Upper lobe of left lung (tissue), 6 donors: ENCODE results near the gene CCDC106. TPM values are rescaled to one million over a fixed set of nuclear protein-coding genes. Genes with fewer than 3 reads are reported as not detected.

Experiments used
- ATAC-seq, 2 donors: fragments of 200-7000 bp; cut with Tn5 transposase; one replicate each; pipeline ENCODE4 v1.9.1; 2022; ENCODE audit warnings: mild to moderate bottlenecking in 2 of 2, moderate library complexity in 2 of 2; ENCODE audit not compliant: low FRiP score in 2 of 2
- DNase-seq, 2 donors: peaks; one replicate each; pipeline ENCODE4 v3.0.0-alpha.2; 2019 to 2020
- H3K27ac ChIP-seq, 4 donors: fragments of 200-600 bp; sonication (generic); one replicate each; pipeline ENCODE4 v1.5.1; 2016 to 2019
- H3K27me3 ChIP-seq, 4 donors: fragments of 200-600 bp; sonication (generic); one replicate each; pipeline ENCODE4 v1.5.1; 2017 to 2019
- H3K36me3 ChIP-seq, 4 donors: fragments of 200-600 bp; sonication (generic); one replicate each; pipeline ENCODE4 v1.5.1; 2016 to 2019
- H3K4me1 ChIP-seq, 4 donors: fragments of 200-600 bp; sonication (generic); one replicate each; pipeline ENCODE4 v1.5.1; 2018 to 2019
- H3K4me3 ChIP-seq, 4 donors: fragments of 200-600 bp; sonication (generic); one replicate each; pipeline ENCODE4 v1.5.1; 2017 to 2019; ENCODE audit warnings: mild to moderate bottlenecking in 2 of 4, moderate library complexity in 1 of 4
- H3K9me3 ChIP-seq, 4 donors: fragments of 200-600 bp; sonication (generic); one replicate each; pipeline ENCODE4 v1.5.1; 2018 to 2019
- CTCF ChIP-seq, 6 experiments: fragments of 450-650 bp in 4 of 6; fragments of 200-600 bp in 2 of 6; sonication (generic) in 2 of 6; IDR thresholded peaks; one replicate each; pipeline ENCODE4 v1.5.1; 2016 to 2019; ENCODE audit warnings: antibody characterized with exemption in 6 of 6
- EP300 ChIP-seq, 4 donors: sonication (generic); formaldehyde crosslinking; IDR thresholded peaks; one replicate each; pipeline ENCODE4 v1.5.1; 2017; ENCODE audit warnings: antibody characterized with exemption in 4 of 4, control low read depth in 2 of 4
- POLR2A ChIP-seq, 4 donors: fragments of 450-650 bp; IDR thresholded peaks; one replicate each; pipeline ENCODE4 v1.5.1; 2016 to 2017; ENCODE audit warnings: antibody characterized with exemption in 4 of 4, mild to moderate bottlenecking in 2 of 4
- POLR2AphosphoS5 ChIP-seq, 2 donors: sonication (generic); formaldehyde crosslinking; IDR thresholded peaks; one replicate each; pipeline ENCODE4 v1.5.1; 2017; ENCODE audit warnings: antibody characterized with exemption in 2 of 2
- WGBS, 2 donors: methylation state at CpG; one replicate each; pipeline ENCODE4 v1.1.5; 2017 to 2018; 5-methylcytosine and 5-hydroxymethylcytosine counted together
- total RNA-seq, 6 donors: library from RNA; depleted of rRNA in 4 of 6; stranded (reverse); fragments of >200 nt in 4 of 6; gene quantifications; one replicate each; pipeline versions ENCODE4 v1.1.0 to v1.2.1, GENCODE V29; 2016 to 2021
- donor health status: DM: no; HTN: no; CAD: no; lungs with moderate emphysema.
- donor health status: DM: no; HTN: yes; CAD: no; lungs with severe emphysema.

The CCDC106 gene
- total RNA-seq, 6 donors from 2014 or later, result 15.3 to 44.0 (median 17.1) TPM

- DNase-seq (no peak), ATAC-seq (no peak)
- peaks cover 0 to 18% (median 0%) of the 10 kb centered on the region in 4 donors for H3K4me1 ChIP-seq
- no peaks in the 10 kb centered on the region for H3K27me3 ChIP-seq
- H3K36me3 ChIP-seq, result peaks cover 50 to 89% (median 80%) of the 10 kb centered on the region in 4 donors
- no peak for TF ChIP-seq POLR2A (IDR thresholded peaks at IDR 0.05)
- no peak for TF ChIP-seq POLR2AphosphoS5 (IDR thresholded peaks at IDR 0.05)
- TF ChIP-seq EP300 (IDR thresholded peaks at IDR 0.05), result no peak
- TF ChIP-seq CTCF (IDR thresholded peaks at IDR 0.05), result no peak
- no peak overlapping the region for H3K27ac ChIP-seq
- WGBS, 2 donors, result 81 to 91% methylated on average over 7 to 11 of the region's 11 CpGs
- H3K4me3 ChIP-seq, result no peak overlapping the region
- no peaks in the 10 kb centered on the region for H3K9me3 ChIP-seq
Observed at GRCh38 chr19:55667958-55668357, 19.9 kb downstream of the CCDC106 start.

GRCh38 chr19:55668603-55669348 is 20.8 kb downstream of the CCDC106 start:
- H3K9me3 ChIP-seq, result no peaks in the 10 kb centered on the region
- DNase-seq (no peak), ATAC-seq (no peak)
- no peak overlapping the region for H3K27ac ChIP-seq
- H3K4me3 ChIP-seq, result no peak overlapping the region
- WGBS, 2 donors, result 91 to 92% methylated on average over 29 to 30 of the region's 30 CpGs
- peaks cover 0 to 23% (median under 1%) of the 10 kb centered on the region in 4 donors for H3K4me1 ChIP-seq
- TF ChIP-seq POLR2AphosphoS5 (IDR thresholded peaks at IDR 0.05), result no peak
- TF ChIP-seq EP300 (IDR thresholded peaks at IDR 0.05), result no peak
- no peak for TF ChIP-seq CTCF (IDR thresholded peaks at IDR 0.05)
- no peaks in the 10 kb centered on the region for H3K27me3 ChIP-seq
- H3K36me3 ChIP-seq, result peaks cover 42 to 85% (median 76%) of the 10 kb centered on the region in 4 donors

GRCh38 chr19:55669418-55670279 is 21.6 kb downstream of the CCDC106 start:
- ATAC-seq, result no peak
- WGBS, 2 donors, result 89 to 90% methylated on average over 30 to 43 of the region's 43 CpGs
- TF ChIP-seq EP300 (IDR thresholded peaks at IDR 0.05) (no peak), CTCF (IDR thresholded peaks at IDR 0.05) (no peak), POLR2AphosphoS5 (IDR thresholded peaks at IDR 0.05) (no peak), POLR2A (IDR thresholded peaks at IDR 0.05) (no peak)
- Histone ChIP-seq H3K4me3 (no peak overlapping the region), H3K36me3 (peaks cover 33 to 83% (median 74%) of the 10 kb centered on the region in 4 donors), H3K9me3 (no peaks in the 10 kb centered on the region), H3K27me3 (no peaks in the 10 kb centered on the region), H3K27ac (no peak overlapping the region), H3K4me1 (peaks cover 4 to 32% (median 9%) of the 10 kb centered on the region in 4 donors)
- DNase-seq, result no peak

- TF ChIP-seq POLR2AphosphoS5 (IDR thresholded peaks at IDR 0.05) (no peak), EP300 (IDR thresholded peaks at IDR 0.05) (no peak), CTCF (IDR thresholded peaks at IDR 0.05) (no peak), POLR2A (IDR thresholded peaks at IDR 0.05) (no peak)
- peak in 1 of 2 donors; percentile 70 for ATAC-seq
- WGBS, 2 donors, result 83 to 88% methylated on average over 14 to 20 of the region's 23 CpGs
- no peaks in the 10 kb centered on the region for H3K27me3 ChIP-seq
- H3K9me3 ChIP-seq, result no peaks in the 10 kb centered on the region
- H3K36me3 ChIP-seq, result peaks cover 33 to 76% (median 67%) of the 10 kb centered on the region in 4 donors
- no peak overlapping the region for H3K4me3 ChIP-seq
- peaks cover 4 to 34% (median 10%) of the 10 kb centered on the region in 4 donors for H3K4me1 ChIP-seq
- peak; percentile 44 to 87 for DNase-seq
- H3K27ac ChIP-seq, result no peak overlapping the region
Observed at GRCh38 chr19:55670280-55671053, 22.5 kb downstream of the CCDC106 start.
